ENCODE measurements around the gene FAM89B.
"Not testable (repeated sequence)": the region's sequence is repeated elsewhere in the genome, so short reads cannot be mapped to it uniquely, and the experiment has no call there.

The FAM89B gene

DNA sequence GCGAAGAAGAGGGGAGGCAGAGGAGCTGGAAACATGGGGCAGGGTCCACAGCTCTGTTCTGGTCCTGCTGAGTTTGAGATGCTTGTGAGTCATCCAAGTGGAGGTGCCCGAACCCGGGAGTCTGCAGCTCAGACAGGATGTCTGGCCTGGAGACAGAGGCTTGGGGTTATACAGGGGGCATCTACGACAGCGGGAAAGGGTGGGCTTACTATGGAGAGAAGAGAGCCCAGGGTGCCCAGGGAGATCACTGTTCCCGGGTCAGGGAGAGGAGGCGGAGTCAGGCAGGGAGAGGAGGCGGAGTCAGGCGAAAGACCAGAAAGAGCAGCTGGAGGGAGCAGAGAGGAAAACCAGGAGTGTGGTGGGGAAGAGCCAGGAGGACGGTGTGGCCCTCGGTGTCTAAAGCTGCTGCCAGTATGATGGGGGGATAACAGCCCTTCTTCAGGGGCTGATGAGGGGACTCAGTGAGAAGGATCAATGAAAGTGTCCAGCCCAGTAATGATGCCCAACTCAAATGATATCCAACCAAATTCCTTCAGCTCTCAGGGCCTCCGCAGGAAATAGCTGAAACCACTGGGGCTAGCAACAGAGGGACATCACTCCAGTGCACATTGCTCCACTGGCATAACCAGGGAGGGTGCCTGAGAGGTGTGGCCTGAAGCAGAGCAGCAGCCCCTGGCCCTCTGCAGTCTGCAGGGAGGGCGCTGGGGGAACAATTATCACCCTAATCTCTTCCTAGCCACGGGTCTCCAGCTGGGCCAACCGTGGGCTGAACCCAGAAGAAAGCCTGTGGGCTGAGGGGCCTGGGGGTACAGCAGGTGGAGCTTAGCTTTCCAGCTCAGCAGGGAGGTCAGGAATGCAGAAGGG is 11.6 kb upstream of the FAM89B start:
- ChIA-PET POLR2A (interaction anchor here (0.9 to 3.7 kb wide), 10 partner anchors 9 to 227 kb away, joined by 3 to 47 read pairs (median 6); partner anchors contain the start of genes DPF2, FAM89B, MALAT1 and NEAT1), CTCF (interaction anchor here (0.9 to 2.1 kb wide), 5 partner anchors 9 to 220 kb away, joined by 3 to 12 read pairs (median 6); partner anchors contain the start of genes AP5B1, FAM89B and ZNRD2)
- TF ChIP-seq FOXM1 (IDR thresholded peaks at IDR 0.05; ENCODE audit: borderline replicate concordance), result no peak
- TF ChIP-seq LEF1 (IDR thresholded peaks at IDR 0.05; ENCODE audit: borderline replicate concordance), result no peak
- TF ChIP-seq CTBP1 (IDR thresholded peaks at IDR 0.05; ENCODE audit: borderline replicate concordance), result no peak
- TF ChIP-seq TARDBP (IDR thresholded peaks at IDR 0.05), result no peak
- no peak for DNase-seq (ENCODE audit: extremely low spot score)

DNA sequence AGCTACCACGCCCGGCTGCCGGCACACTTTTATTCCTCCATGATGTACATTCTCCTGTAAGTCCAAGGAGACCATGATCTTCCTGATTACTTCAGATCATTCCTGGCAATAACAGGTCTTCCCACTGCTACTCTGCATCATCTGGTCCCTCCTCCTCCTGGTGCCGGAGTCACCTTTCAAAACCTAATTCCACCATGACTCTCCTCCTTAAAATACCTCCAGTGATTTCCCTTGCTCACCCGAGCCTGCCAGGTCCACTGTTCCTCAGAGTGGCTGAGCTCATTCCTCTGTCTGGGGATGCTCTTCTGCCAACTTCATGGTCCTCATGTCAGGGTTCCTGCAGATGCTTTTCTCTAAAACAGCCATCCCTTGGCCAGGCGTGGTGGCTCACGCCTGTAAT is 10.3 kb upstream of the FAM89B start:
- no peak for TF ChIP-seq FOXK2 (IDR thresholded peaks at IDR 0.05)
- no peak for TF ChIP-seq ARNT (IDR thresholded peaks at IDR 0.05)
- no peak for TF ChIP-seq TARDBP (IDR thresholded peaks at IDR 0.05)
- no peak for TF ChIP-seq SP1 (IDR thresholded peaks at IDR 0.05)
- TF ChIP-seq SUZ12 (IDR thresholded peaks at IDR 0.05), result no peak
- TF ChIP-seq NFRKB (IDR thresholded peaks at IDR 0.05), result no peak
- TF ChIP-seq FOXM1 (IDR thresholded peaks at IDR 0.05; ENCODE audit: borderline replicate concordance), result no peak
- TF ChIP-seq LEF1 (IDR thresholded peaks at IDR 0.05; ENCODE audit: borderline replicate concordance), result no peak
- no peak for TF ChIP-seq ELF4 (IDR thresholded peaks at IDR 0.05)
- TF ChIP-seq BHLHE40 (IDR thresholded peaks at IDR 0.05; ENCODE audit: borderline replicate concordance), result no peak
- TF ChIP-seq CTBP1 (IDR thresholded peaks at IDR 0.05; ENCODE audit: borderline replicate concordance), result no peak
- CTCF ChIA-PET, result interaction anchor here (0.8 kb wide), 1 partner anchor 21 kb away, joined by 3 read pairs; no protein-coding TSS in a partner anchor
- POLR2A ChIA-PET, result interaction anchor here (1.6 to 3.7 kb wide), 2 partner anchors 8 to 10 kb away, joined by 5 to 47 read pairs; partner anchors contain the start of gene ZNRD2
- DNase-seq (ENCODE audit: extremely low spot score), result no peak

DNA sequence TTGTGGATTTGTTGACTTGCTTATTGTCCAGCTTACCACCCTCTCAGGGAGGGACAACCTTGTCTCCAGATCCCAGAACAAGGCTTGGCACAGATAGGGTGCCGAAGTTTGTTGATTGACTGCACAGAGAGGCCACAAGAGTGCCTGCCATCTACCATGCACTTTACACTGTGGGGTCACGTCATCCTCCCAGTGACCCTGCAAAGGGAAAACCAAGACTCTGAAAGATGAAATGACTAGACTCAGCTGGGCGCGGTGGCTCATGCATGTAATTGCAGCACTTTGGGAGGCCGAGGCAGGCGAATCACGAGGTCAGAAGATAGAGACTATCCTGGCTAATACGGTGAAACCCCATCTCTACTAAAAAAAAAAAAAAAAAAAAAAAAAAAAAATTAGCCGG is 9.6 kb upstream of the FAM89B start:
- POLR2A ChIA-PET, result no interaction called here

DNA sequence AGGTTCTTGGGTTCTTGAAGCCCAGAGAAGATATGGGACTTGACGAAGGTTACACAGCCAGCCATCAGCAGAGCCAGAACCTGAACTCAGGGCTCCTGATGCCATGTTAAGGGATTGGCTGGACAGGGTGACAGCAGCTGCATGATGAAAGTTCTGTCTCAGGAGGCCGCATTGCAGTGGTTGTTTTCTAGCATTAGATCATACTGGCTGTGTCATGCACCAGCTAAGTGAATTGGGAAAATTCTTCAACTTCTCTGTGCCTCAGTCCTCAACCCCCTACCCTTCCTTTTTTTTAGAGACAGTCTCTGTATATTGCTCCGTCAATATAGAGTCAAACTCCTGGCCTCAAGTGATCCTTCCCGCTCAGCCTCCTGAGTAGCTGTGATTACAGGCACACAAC is 8.7 kb upstream of the FAM89B start:
- no peak for DNase-seq (ENCODE audit: extremely low spot score)
- ChIA-PET CTCF (no interaction called here), POLR2A (no interaction called here)
- TF ChIP-seq NFRKB (IDR thresholded peaks at IDR 0.05) (no peak), SUZ12 (IDR thresholded peaks at IDR 0.05) (no peak), ARNT (IDR thresholded peaks at IDR 0.05) (no peak), FOXM1 (IDR thresholded peaks at IDR 0.05; ENCODE audit: borderline replicate concordance) (no peak), LEF1 (IDR thresholded peaks at IDR 0.05; ENCODE audit: borderline replicate concordance) (no peak), SP1 (IDR thresholded peaks at IDR 0.05) (no peak), HDGF (IDR thresholded peaks at IDR 0.05; ENCODE audit: borderline replicate concordance) (no peak), FOXA1 (IDR thresholded peaks at IDR 0.05) (no peak), BHLHE40 (IDR thresholded peaks at IDR 0.05; ENCODE audit: borderline replicate concordance) (no peak), FOXK2 (IDR thresholded peaks at IDR 0.05) (no peak), ELF4 (IDR thresholded peaks at IDR 0.05) (no peak), ZNF384 (IDR thresholded peaks at IDR 0.05) (no peak), CTBP1 (IDR thresholded peaks at IDR 0.05; ENCODE audit: borderline replicate concordance) (no peak), L3MBTL2 (conservative IDR thresholded peaks at IDR 0.05) (no peak)
- TF ChIP-seq, protein P1, sequence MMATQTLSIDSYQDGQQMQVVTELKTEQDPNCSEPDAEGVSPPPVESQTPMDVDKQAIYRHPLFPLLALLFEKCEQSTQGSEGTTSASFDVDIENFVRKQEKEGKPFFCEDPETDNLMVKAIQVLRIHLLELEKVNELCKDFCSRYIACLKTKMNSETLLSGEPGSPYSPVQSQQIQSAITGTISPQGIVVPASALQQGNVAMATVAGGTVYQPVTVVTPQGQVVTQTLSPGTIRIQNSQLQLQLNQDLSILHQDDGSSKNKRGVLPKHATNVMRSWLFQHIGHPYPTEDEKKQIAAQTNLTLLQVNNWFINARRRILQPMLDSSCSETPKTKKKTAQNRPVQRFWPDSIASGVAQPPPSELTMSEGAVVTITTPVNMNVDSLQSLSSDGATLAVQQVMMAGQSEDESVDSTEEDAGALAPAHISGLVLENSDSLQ (IDR thresholded peaks at IDR 0.05), result no peak

More for the DNA sequence above, 9.6 kb upstream of the FAM89B start:
- DNase-seq (ENCODE audit: extremely low spot score), result no peak
- TF ChIP-seq CTBP1 (IDR thresholded peaks at IDR 0.05; ENCODE audit: borderline replicate concordance) (no peak), ARNT (IDR thresholded peaks at IDR 0.05) (no peak), FOXM1 (IDR thresholded peaks at IDR 0.05; ENCODE audit: borderline replicate concordance) (no peak), SP1 (IDR thresholded peaks at IDR 0.05) (no peak), BHLHE40 (IDR thresholded peaks at IDR 0.05; ENCODE audit: borderline replicate concordance) (no peak), ZNF384 (IDR thresholded peaks at IDR 0.05) (no peak), LEF1 (IDR thresholded peaks at IDR 0.05; ENCODE audit: borderline replicate concordance) (no peak), HDGF (IDR thresholded peaks at IDR 0.05; ENCODE audit: borderline replicate concordance) (no peak), SUZ12 (IDR thresholded peaks at IDR 0.05) (no peak), TARDBP (IDR thresholded peaks at IDR 0.05) (no peak)
- CTCF ChIA-PET, result no interaction called here

DNA sequence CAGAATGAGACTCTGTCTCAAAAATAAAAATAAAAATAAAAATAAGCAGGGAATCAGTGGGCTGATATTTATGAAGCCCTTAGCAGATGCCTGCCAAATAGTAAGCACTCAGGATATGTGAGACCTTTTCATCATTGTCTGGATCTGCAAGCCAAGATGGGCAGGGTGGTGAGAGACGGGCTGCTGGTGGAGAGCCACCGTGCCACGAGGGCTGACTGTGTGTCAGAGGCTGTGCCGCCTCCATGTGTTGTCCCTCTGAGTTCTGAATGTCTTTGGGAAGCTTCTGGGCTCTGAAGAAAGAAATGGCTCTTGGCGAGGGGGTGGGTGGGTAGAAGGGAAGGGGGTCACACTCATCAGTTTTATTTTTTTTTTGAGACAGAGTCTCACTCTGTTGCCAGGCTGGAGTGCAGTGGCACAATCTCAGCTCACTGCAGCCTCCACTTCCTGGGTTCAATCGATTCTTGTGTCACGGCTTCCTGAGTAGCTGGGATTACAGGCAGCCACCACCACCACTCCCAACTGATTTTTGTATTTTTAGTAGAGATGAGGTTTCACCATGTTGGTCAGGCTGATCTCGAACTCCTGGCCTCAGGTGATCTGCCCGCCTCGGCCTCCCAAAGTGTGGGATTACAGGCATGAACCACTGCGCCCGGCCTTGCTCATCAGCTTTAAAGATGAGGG is 7.3 kb upstream of the FAM89B start:
- CTCF ChIA-PET; DNase-seq (ENCODE audit: extremely low spot score): not testable (repeated sequence)
- POLR2A ChIA-PET, result interaction anchor here (1.0 kb wide), 1 partner anchor 13 kb away, joined by 3 read pairs; no protein-coding TSS in a partner anchor

DNA sequence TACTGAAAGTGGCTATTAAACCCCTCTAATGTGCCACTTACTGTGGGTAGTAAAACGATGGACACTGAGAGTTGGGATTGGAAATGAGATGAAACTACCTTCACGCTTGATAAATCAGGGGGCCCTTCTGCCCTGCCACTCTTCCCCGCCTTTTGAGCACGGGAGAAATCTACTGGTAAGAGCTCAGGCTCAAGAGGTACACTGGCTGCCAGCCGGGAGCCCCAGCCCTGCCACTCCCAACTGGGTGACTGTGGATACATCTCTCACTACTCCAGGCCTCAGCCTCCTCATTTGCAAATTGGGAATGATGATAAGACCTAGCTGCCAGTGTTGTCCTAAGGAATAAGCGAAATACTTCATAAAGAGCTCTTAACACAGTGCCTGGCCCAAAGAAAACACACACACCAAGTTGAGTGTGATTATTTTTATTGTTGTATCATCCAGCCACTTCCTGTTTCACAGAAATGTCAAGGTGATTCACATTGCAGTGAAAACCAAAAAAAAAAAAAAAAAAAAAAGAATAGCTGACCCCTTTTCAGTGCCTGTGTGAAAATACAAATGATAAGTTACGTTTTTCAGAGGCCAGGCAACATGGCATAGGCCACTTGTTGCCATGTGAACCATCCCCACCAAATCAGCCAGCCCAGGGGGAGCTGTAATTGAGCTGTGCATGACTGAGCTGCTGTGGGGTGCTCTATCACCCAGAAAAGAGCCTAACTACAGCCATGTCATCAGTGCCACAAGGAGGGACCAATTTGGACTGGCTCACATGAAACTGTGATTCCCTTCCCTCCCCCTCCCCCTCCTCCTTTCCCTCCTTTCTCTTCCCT is 6.5 kb upstream of the FAM89B start:
- DNase-seq (ENCODE audit: extremely low spot score), result no peak
- CTCF ChIA-PET, result interaction anchor here (2.2 kb wide), 1 partner anchor 25 kb away, joined by 9 read pairs; no protein-coding TSS in a partner anchor
- POLR2A ChIA-PET, result interaction anchor here (1.0 kb wide), 1 partner anchor 12 kb away, joined by 3 read pairs; no protein-coding TSS in a partner anchor
- TF ChIP-seq SUZ12 (IDR thresholded peaks at IDR 0.05) (no peak), SP1 (IDR thresholded peaks at IDR 0.05) (no peak), LEF1 (IDR thresholded peaks at IDR 0.05; ENCODE audit: borderline replicate concordance) (no peak), TARDBP (IDR thresholded peaks at IDR 0.05) (no peak), L3MBTL2 (conservative IDR thresholded peaks at IDR 0.05) (no peak), HDGF (IDR thresholded peaks at IDR 0.05; ENCODE audit: borderline replicate concordance) (no peak), ELF4 (IDR thresholded peaks at IDR 0.05) (no peak), BHLHE40 (IDR thresholded peaks at IDR 0.05; ENCODE audit: borderline replicate concordance) (no peak), CTBP1 (IDR thresholded peaks at IDR 0.05; ENCODE audit: borderline replicate concordance) (no peak), FOXA1 (IDR thresholded peaks at IDR 0.05) (no peak)
